GM12878 (cell line): ENCODE results near the gene ANKS1A. TPM values are rescaled to one million over a fixed set of nuclear protein-coding genes. Genes with fewer than 3 reads are reported as not detected.

Experiments
- ATAC-seq: fragments of 200-7000 bp; cut with Tn5 transposase; 3 replicates; pipeline ENCODE4 v1.9.1; 2020; ENCODE audit warnings: mild to moderate bottlenecking, moderate library complexity
- BruUV-seq: library from RNA; stranded (reverse); fragments of 400-500 nt; replicated peaks from 2 replicates; lab custom pipeline; 2021; lab: Mats Ljungman, UMichigan
- CTCF ChIA-PET: fragments of 300-600 bp; sonication (Branson Sonifier 250); formaldehyde crosslinking; extraction: SDS; loops from one replicate; lab custom pipeline; 2021; ENCODE audit warnings: inconsistent platforms; lab: Yijun Ruan, JAX
- POLR2A ChIA-PET: fragments of 350-600 bp; formaldehyde crosslinking; extraction: SDS; loops from one replicate; lab custom pipeline; 2021; ENCODE audit warnings: inconsistent platforms; lab: Charles Lee
- RAD21 ChIA-PET: fragments of 300-600 bp; sonication (Branson Sonifier 250); formaldehyde crosslinking; loops from one replicate; lab custom pipeline; 2023; ENCODE audit warnings: antibody characterized with exemption; ENCODE audit not compliant: unreplicated experiment; lab: Charles Lee
- SMC1A ChIA-PET: fragments of 300-600 bp; sonication (Branson Sonifier 250); formaldehyde crosslinking; loops from one replicate; lab custom pipeline; 2023; ENCODE audit not compliant: unreplicated experiment, uncharacterized antibody; lab: Charles Lee
- DNase-seq: peaks from one replicate; pipeline ENCODE4 v3.0.0-alpha.2; 2011; ENCODE audit warnings: low read depth, low spot score
- FAIRE-seq: peaks from 3 replicates; lab custom pipeline; 2011; peaks lifted over from hg19 to GRCh38; lab: Jason Lieb, UNC
- H2AFZ ChIP-seq: 2 replicates; pipeline ENCODE4 v1.6.0; 2011; ENCODE audit warnings: low read depth, low read length, control low read depth; ENCODE audit not compliant: control insufficient read depth
- H3K27ac ChIP-seq: 2 replicates; pipeline ENCODE4 v1.5.1; 2011; ENCODE audit warnings: control low read depth; ENCODE audit not compliant: control insufficient read depth, insufficient read depth
- H3K27me3 ChIP-seq, 2 experiments: replicated peaks in 1 of 2; 2 replicates each; pipeline versions ENCODE4 v1.6.0 to v1.6.1; 2011; ENCODE audit warnings: low read length in 1 of 2; ENCODE audit not compliant: control insufficient read depth in 2 of 2, insufficient read depth in 2 of 2
- H3K36me3 ChIP-seq, 2 experiments: 2 replicates each; pipeline ENCODE4 v1.5.1; 2011; ENCODE audit warnings: low read length in 1 of 2; ENCODE audit not compliant: control insufficient read depth in 2 of 2, insufficient read depth in 2 of 2
- H3K4me1 ChIP-seq: 2 replicates; pipeline ENCODE4 v1.6.1; 2011; ENCODE audit warnings: mild to moderate bottlenecking, low read length, moderate library complexity, mixed read lengths; ENCODE audit not compliant: control insufficient read depth, insufficient read depth
- H3K4me2 ChIP-seq: 2 replicates; pipeline ENCODE4 v1.6.0; 2011; ENCODE audit warnings: control low read depth; ENCODE audit not compliant: control insufficient read depth, insufficient read depth
- H3K4me3 ChIP-seq: fragments of 200-600 bp; sonication (generic); 2 replicates; pipeline ENCODE4 v1.5.1; 2016
- H3K79me2 ChIP-seq: 2 replicates; pipeline ENCODE4 v1.6.0; 2011; ENCODE audit warnings: low read length; ENCODE audit not compliant: control insufficient read depth, insufficient read depth
- H3K9ac ChIP-seq: 2 replicates; pipeline ENCODE4 v1.8.0; 2011; ENCODE audit warnings: low read length, control low read depth, mixed read lengths; ENCODE audit not compliant: control insufficient read depth, insufficient read depth
- H3K9me3 ChIP-seq: replicated peaks from 3 replicates; pipeline ENCODE4 v1.5.1; 2011; ENCODE audit warnings: mild to moderate bottlenecking, low read length; ENCODE audit not compliant: control insufficient read depth, insufficient read depth
- H4K20me1 ChIP-seq: 2 replicates; pipeline ENCODE4 v1.6.0; 2011; ENCODE audit not compliant: control insufficient read depth, insufficient read depth
- ASH2L ChIP-seq: fragments of 300-600, 200-600 bp; sonication (generic); IDR thresholded peaks from 2 replicates; pipeline ENCODE4 v1.6.1; 2017; ENCODE audit warnings: low read depth, mild to moderate bottlenecking, borderline replicate concordance
- BRCA1 ChIP-seq: IDR thresholded peaks from 2 replicates; pipeline ENCODE4 v1.6.1; 2011; ENCODE audit warnings: low read depth, low read length, improper control_type of control experiment
- DPF2 ChIP-seq: fragments of 450-650 bp; IDR thresholded peaks from 2 replicates; pipeline ENCODE4 v1.6.1; 2017; ENCODE audit warnings: mild to moderate bottlenecking
- IRF4 ChIP-seq: IDR thresholded peaks from 2 replicates; pipeline ENCODE4 v1.6.1; 2011; ENCODE audit warnings: low read depth, low read length
- KAT2A ChIP-seq: conservative IDR thresholded peaks from 2 replicates; pipeline ENCODE4 v1.6.1; 2011; ENCODE audit warnings: low read depth, low read length; ENCODE audit not compliant: control insufficient read depth
- NFYA ChIP-seq: IDR thresholded peaks from 2 replicates; pipeline ENCODE4 v1.6.1; 2011; ENCODE audit warnings: low read depth, mild to moderate bottlenecking, low read length, improper control_type of control experiment, borderline replicate concordance
- NR2F1 ChIP-seq: fragments of 450-650 bp; conservative IDR thresholded peaks from 2 replicates; pipeline ENCODE4 v1.6.1; 2017; ENCODE audit warnings: mild to moderate bottlenecking
- RUNX3 ChIP-seq: IDR thresholded peaks from 2 replicates; pipeline ENCODE4 v1.6.1; 2012; ENCODE audit warnings: low read length, inconsistent platforms
- SKIL ChIP-seq: fragments of 450-650 bp; IDR thresholded peaks from 2 replicates; pipeline ENCODE4 v1.6.1; 2017; ENCODE audit warnings: mild to moderate bottlenecking, low read depth, inconsistent platforms; ENCODE audit not compliant: poor library complexity, severe bottlenecking
- SREBF1 ChIP-seq: IDR thresholded peaks from 2 replicates; pipeline ENCODE4 v1.6.1; 2012; ENCODE audit warnings: mild to moderate bottlenecking, low read length
- TARDBP ChIP-seq: IDR thresholded peaks from 2 replicates; pipeline ENCODE4 v1.6.1; 2016; ENCODE audit warnings: borderline replicate concordance
- WGBS: methylation state at CpG from one replicate; pipeline ENCODE4 v1.1.6; 2016; ENCODE audit warnings: low lambda C conversion rate; ENCODE audit not compliant: insufficient replicate concordance, insufficient coverage; ENCODE audit errors: missing lambda C conversion rate; 5-methylcytosine and 5-hydroxymethylcytosine counted together
- in situ Hi-C: fragments of 300-500 bp; cut with MboI; formaldehyde crosslinking; loops from 9 replicates; pipeline ENCODE4 v1.14.3; 2018; ENCODE audit warnings: mixed read lengths
- intact Hi-C: fragments of 100-400 bp; cut with micrococcal nuclease; formaldehyde crosslinking; loops from one replicate; pipeline ENCODE4 v1.14.2; 2022; ENCODE audit not compliant: unreplicated experiment
- polyA plus RNA-seq, 11 experiments: library from polyadenylated mRNA; depleted of rRNA in 4 of 11; unstranded in 6 of 11; stranded (reverse) in 5 of 11; fragments of >200 nt; fragmentation: Nextera tagmentation in 4 of 11; fragmentation: Illumina TruSeq in 1 of 11; extraction: Ambion mirVana in 4 of 11; extraction: Trizol in 1 of 11; gene quantifications; 1 replicate in 1 of 11; 2 replicates in 10 of 11; pipeline versions ENCODE4 v1.2.1 to v1.2.3, GENCODE V29; 2011 to 2016; ENCODE audit warnings: inconsistent platforms in 2 of 11, missing spikeins in 2 of 11, low read depth in 1 of 11
- total RNA-seq, 4 experiments: library from RNA; depleted of rRNA in 3 of 4; stranded (reverse); fragments of >200 nt in 3 of 4; fragmentation: Illumina TruSeq in 1 of 4; extraction: Trizol in 1 of 4; gene quantifications; 2 replicates each; pipeline versions ENCODE4 v1.2.1 to v1.2.3, GENCODE V29; 2013 to 2021
- TF ChIP-seq, protein P1 (sequence below): IDR thresholded peaks from 2 replicates; pipeline ENCODE4 v1.6.1; 2011; ENCODE audit warnings: low read depth, mild to moderate bottlenecking, low read length, moderate library complexity, borderline replicate concordance; ENCODE audit errors: extremely low read depth

ANKS1A gene
- total and polyA plus RNA-seq, 10 of the 15 experiments (the other 5 are each of a cell fraction or from before 2014, with no cell fraction given), result 0.60 to 7.0 (median 3.0) TPM

- H3K79me2 ChIP-seq, result no peaks in the 10 kb centered on the region
- ATAC-seq, result no peak
- SMC1A ChIA-PET, result no interaction called here
- WGBS, result 91% methylated on average over 1 of the region's 1 CpG
- in situ Hi-C loops (no loop called here), intact Hi-C loops (no loop called here)
- RAD21 ChIA-PET, result no interaction called here
- no TSS peak for BruUV-seq
- no peaks in the 10 kb centered on the region for H4K20me1 ChIP-seq
- FAIRE-seq, result no peak
- no peak overlapping the region for H3K9ac ChIP-seq
- no peak overlapping the region for H2AFZ ChIP-seq
- POLR2A ChIA-PET, result interaction anchor here (0.6 kb wide), 1 partner anchor 647 kb away, joined by 3 read pairs; no protein-coding TSS in a partner anchor
- H3K4me2 ChIP-seq, result no peak overlapping the region
- DNase-seq, result no peak
- TF ChIP-seq NR2F1 (no peak), KAT2A (no peak), SKIL (no peak), SREBF1 (no peak)
- TF ChIP-seq, all 136 proteins: peak for 0
- Histone ChIP-seq H3K4me3 (no peak overlapping the region), H3K9me3 (no peaks in the 10 kb centered on the region), H3K36me3 (no peaks in the 10 kb centered on the region), H3K27me3 (no peaks in the 10 kb centered on the region), H3K4me1 (no peaks in the 10 kb centered on the region), H3K27ac (no peak overlapping the region)
- CTCF ChIA-PET, result interaction anchor here (0.7 to 1.7 kb wide), 2 partner anchors 9 to 27 kb away, joined by 3 to 7 read pairs; no protein-coding TSS in a partner anchor
Measured at GRCh38 chr6:35014341-35014740, 125.3 kb downstream of the ANKS1A start.

DNA sequence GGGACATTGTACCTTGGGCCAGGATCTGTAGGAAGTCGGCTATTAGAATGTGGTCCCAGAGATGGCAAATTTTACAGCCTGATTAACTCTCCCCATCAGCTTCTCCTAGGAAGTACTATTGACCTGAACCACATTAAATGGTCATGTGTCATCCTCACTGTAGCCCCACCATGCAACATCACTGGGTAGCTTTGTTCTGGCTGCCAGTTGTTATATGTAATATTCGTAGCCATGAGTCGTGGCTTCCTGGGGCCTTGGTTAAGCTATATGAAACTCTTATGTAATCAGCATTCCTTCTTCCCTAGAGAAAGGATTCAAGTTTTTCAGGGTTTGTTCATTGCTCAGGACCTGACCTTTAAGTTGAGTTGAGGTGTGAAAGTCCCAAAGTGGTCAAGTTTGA, 125.7 kb downstream of the ANKS1A start:
- TF ChIP-seq IRF4, result no peak
- no peak for TF ChIP-seq NFYA
- TF ChIP-seq, protein P1, sequence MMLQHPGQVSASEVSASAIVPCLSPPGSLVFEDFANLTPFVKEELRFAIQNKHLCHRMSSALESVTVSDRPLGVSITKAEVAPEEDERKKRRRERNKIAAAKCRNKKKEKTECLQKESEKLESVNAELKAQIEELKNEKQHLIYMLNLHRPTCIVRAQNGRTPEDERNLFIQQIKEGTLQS, result no peak
- TF ChIP-seq BRCA1, result no peak
- TF ChIP-seq TARDBP, result no peak
- no peak for TF ChIP-seq ASH2L
- no peak for TF ChIP-seq DPF2
- peak; percentile 19; the same call in 1 of the 2 replicates for TF ChIP-seq RUNX3
- BruUV-seq, result no TSS peak
- Histone ChIP-seq H3K79me2 (no peaks in the 10 kb centered on the region), H3K36me3 (no peaks in the 10 kb centered on the region), H3K4me3 (no peak overlapping the region), H3K9ac (no peak overlapping the region), H3K4me1 (no peaks in the 10 kb centered on the region), H3K27ac (no peak overlapping the region), H3K9me3 (no peaks in the 10 kb centered on the region), H3K27me3 (no peaks in the 10 kb centered on the region), H2AFZ (no peak overlapping the region), H3K4me2 (no peak overlapping the region), H4K20me1 (no peaks in the 10 kb centered on the region)
- FAIRE-seq (no peak), ATAC-seq (no peak; the same call in 2 of the 3 replicates), DNase-seq (no peak)
- intact Hi-C loops (no loop called here), in situ Hi-C loops (no loop called here)
- WGBS, result 83% methylated on average over 3 of the region's 3 CpGs
- RAD21 ChIA-PET, result no interaction called here
- POLR2A ChIA-PET, result interaction anchor here (0.6 kb wide), 1 partner anchor 647 kb away, joined by 3 read pairs; no protein-coding TSS in a partner anchor
- SMC1A ChIA-PET, result interaction anchor here (0.6 to 1.1 kb wide), 2 partner anchors 9 to 53 kb away, joined by 3 to 4 read pairs; no protein-coding TSS in a partner anchor
- CTCF ChIA-PET, result interaction anchor here (0.7 to 1.7 kb wide), 2 partner anchors 10 to 28 kb away, joined by 3 to 7 read pairs; no protein-coding TSS in a partner anchor
